Body of pancreas (tissue), 4 donors: Measurements from ENCODE around the gene SUGT1. TPM values are rescaled to one million over a fixed set of nuclear protein-coding genes. Genes with fewer than 3 reads are reported as not detected.
"Not testable (repeated sequence)": the region's sequence is repeated elsewhere in the genome, so short reads cannot be mapped to it uniquely, and the experiment has no call there.

Experiments used
- ATAC-seq: fragments of 150-250 bp; one replicate; pipeline ENCODE4 v1.9.1; 2016
- DNase-seq, 4 donors: peaks; one replicate each; pipeline ENCODE4 v3.0.0-alpha.2; 2019
- H3K27ac ChIP-seq, 4 donors: fragments of 200-600 bp; sonication (generic); 1 replicate in 3 of 4; 2 replicates in 1 of 4; pipeline versions ENCODE4 v1.5.1 to v1.6.1; 2016 to 2019; ENCODE audit warnings: mild to moderate bottlenecking in 1 of 4, mixed read lengths in 1 of 4, moderate library complexity in 1 of 4
- H3K27me3 ChIP-seq, 2 donors: fragments of 200-600 bp; sonication (generic); one replicate each; pipeline ENCODE4 v1.6.0; 2016; ENCODE audit warnings: mild to moderate bottlenecking in 1 of 2
- H3K36me3 ChIP-seq, 2 donors: fragments of 200-600 bp; sonication (generic); replicated peaks in 1 of 2; 2 replicates each; pipeline ENCODE4 v1.5.1; 2016; ENCODE audit warnings: low read depth in 2 of 2; ENCODE audit not compliant: insufficient read depth in 1 of 2
- H3K4me1 ChIP-seq: fragments of 200-600 bp; sonication (generic); one replicate; pipeline ENCODE4 v1.6.0; 2016
- H3K4me3 ChIP-seq, 2 donors: fragments of 200-600 bp; sonication (generic); 1 replicate in 1 of 2; 2 replicates in 1 of 2; pipeline ENCODE4 v1.5.1; 2016 to 2019
- H3K9me3 ChIP-seq, 3 donors: fragments of 200-600 bp; sonication (generic); 1 replicate in 2 of 3; 2 replicates in 1 of 3; pipeline ENCODE4 v1.5.1; 2016
- CTCF ChIP-seq, 7 experiments: fragments of 450-650 bp in 4 of 7; fragments of 200-600 bp in 3 of 7; sonication (generic) in 3 of 7; IDR thresholded peaks; one replicate each; pipeline ENCODE4 v1.5.1; 2016 to 2019; ENCODE audit warnings: antibody characterized with exemption in 7 of 7
- POLR2A ChIP-seq, 3 donors: fragments of 450-650 bp; IDR thresholded peaks; one replicate each; pipeline ENCODE4 v1.6.1; 2016; ENCODE audit warnings: antibody characterized with exemption in 3 of 3, mild to moderate bottlenecking in 2 of 3
- WGBS, 2 donors: methylation state at CpG; one replicate each; pipeline ENCODE4 v1.1.5; 2017; 5-methylcytosine and 5-hydroxymethylcytosine counted together
- intact Hi-C: fragments of 100-400 bp; cut with DNase I; formaldehyde crosslinking; loops from one replicate; pipeline ENCODE4 v1.15.1; 2023
- total RNA-seq, 2 donors: library from RNA; depleted of rRNA; stranded (reverse); fragments of >200 nt; gene quantifications; one replicate each; pipeline ENCODE4 v1.1.0, GENCODE V29; 2016

SUGT1 gene
- total RNA-seq, 2 donors from 2014 or later: 12.5 to 31.4 TPM

- Histone ChIP-seq H3K4me1 (no peaks in the 10 kb centered on the region), H3K27ac (no peak overlapping the region), H3K27me3 (no peaks in the 10 kb centered on the region), H3K4me3 (no peak overlapping the region), H3K36me3 (no peaks in the 10 kb centered on the region), H3K9me3 (no peaks in the 10 kb centered on the region)
- no peak for DNase-seq
- intact Hi-C loops: no loop called here
- no peak for TF ChIP-seq POLR2A (IDR thresholded peaks at IDR 0.05)
- no peak for TF ChIP-seq CTCF (IDR thresholded peaks at IDR 0.05)
- WGBS, 2 donors: 84 to 88% methylated on average over 3 of the region's 3 CpGs
- no peak for ATAC-seq
Measured at GRCh38 chr13:52711286-52711685, 58.6 kb downstream of the SUGT1 start.

- Histone ChIP-seq H3K27ac (no peak overlapping the region), H3K4me3 (no peak overlapping the region), H3K9me3 (no peaks in the 10 kb centered on the region), H3K4me1 (no peaks in the 10 kb centered on the region), H3K27me3 (no peaks in the 10 kb centered on the region), H3K36me3 (no peaks in the 10 kb centered on the region)
- WGBS, 2 donors: 72% methylated on average over 3 of the region's 3 CpGs
- ATAC-seq (no peak), DNase-seq (no peak)
- TF ChIP-seq CTCF (IDR thresholded peaks at IDR 0.05) (no peak), POLR2A (IDR thresholded peaks at IDR 0.05) (no peak)
- intact Hi-C loops: no loop called here
Measured at GRCh38 chr13:52712385-52712784, 59.7 kb downstream of the SUGT1 start.

GRCh38 chr13:52713894-52714293 is 61.3 kb downstream of the SUGT1 start:
- Histone ChIP-seq H3K27ac (no peak overlapping the region), H3K4me3 (no peak overlapping the region), H3K27me3 (no peaks in the 10 kb centered on the region), H3K36me3 (no peaks in the 10 kb centered on the region), H3K4me1 (no peaks in the 10 kb centered on the region), H3K9me3 (no peaks in the 10 kb centered on the region)
- TF ChIP-seq CTCF (IDR thresholded peaks at IDR 0.05) (no peak), POLR2A (IDR thresholded peaks at IDR 0.05) (no peak)
- intact Hi-C loops: no loop called here
- DNase-seq (peak in 2 of 4 donors; percentile 7 to 61), ATAC-seq (no peak)
- 50 to 54% methylated on average over 3 of the region's 3 CpGs for WGBS, 2 donors

- H3K9me3 ChIP-seq, H3K27me3 ChIP-seq, H3K4me3 ChIP-seq, DNase-seq, ATAC-seq, H3K27ac ChIP-seq, H3K36me3 ChIP-seq, H3K4me1 ChIP-seq, intact Hi-C loops: not testable (repeated sequence)
- WGBS, 2 donors: 75 to 100% methylated on average over 2 to 7 of the region's 7 CpGs
Measured at GRCh38 chr13:52720904-52721303, 68.3 kb downstream of the SUGT1 start.

- intact Hi-C loops, ATAC-seq, H3K27me3 ChIP-seq, DNase-seq, H3K36me3 ChIP-seq, H3K9me3 ChIP-seq, H3K27ac ChIP-seq, H3K4me3 ChIP-seq, H3K4me1 ChIP-seq: not testable (repeated sequence)
- WGBS, 2 donors: 74 to 76% methylated on average over 1 to 2 of the region's 2 CpGs
Measured at GRCh38 chr13:52721356-52721755, 68.7 kb downstream of the SUGT1 start.

GRCh38 chr13:52723181-52723580 is 70.5 kb downstream of the SUGT1 start:
- no peak for ATAC-seq
- DNase-seq: no peak
- intact Hi-C loops: no loop called here
- TF ChIP-seq POLR2A (IDR thresholded peaks at IDR 0.05): no peak
- no peak for TF ChIP-seq CTCF (IDR thresholded peaks at IDR 0.05)
- H3K4me3 ChIP-seq: no peak overlapping the region
- H3K4me1 ChIP-seq: no peaks in the 10 kb centered on the region
- no peaks in the 10 kb centered on the region for H3K36me3 ChIP-seq
- 58 to 65% methylated on average over 4 of the region's 4 CpGs for WGBS, 2 donors
- H3K27me3 ChIP-seq: no peaks in the 10 kb centered on the region
- no peak overlapping the region for H3K27ac ChIP-seq
- H3K9me3 ChIP-seq: no peaks in the 10 kb centered on the region
